Omental fat pad (tissue), 4 donors: ENCODE data around the gene MEGF6. TPM values are rescaled to one million over a fixed set of nuclear protein-coding genes. Genes with fewer than 3 reads are reported as not detected.
A peak's percentile ranks its signal among the peaks of the same experiment; 100 is the strongest.

Source experiments
- ATAC-seq: fragments of 150-250 bp; one replicate; pipeline ENCODE4 v1.9.1; 2016; ENCODE audit warnings: mild to moderate bottlenecking, moderate library complexity; ENCODE audit not compliant: low FRiP score
- DNase-seq: peaks from one replicate; pipeline ENCODE4 v3.0.0-alpha.2; 2019; ENCODE audit warnings: low spot score
- CTCF ChIP-seq, 3 donors: fragments of 450-650 bp; IDR thresholded peaks; one replicate each; pipeline ENCODE4 v1.5.1; 2016 to 2017; ENCODE audit warnings: antibody characterized with exemption in 3 of 3, mild to moderate bottlenecking in 3 of 3, moderate library complexity in 2 of 3
- total RNA-seq, 4 donors: library from RNA; depleted of rRNA; stranded (reverse); fragments of >200 nt; gene quantifications; one replicate each; pipeline ENCODE4 v1.1.0, GENCODE V29; 2016

Gene MEGF6
- total RNA-seq, 4 donors from 2014 or later: 13.2 to 60.1 (median 21.9) TPM

GRCh38 chr1:3474016-3474415 is 137.3 kb downstream of the MEGF6 start:
- TF ChIP-seq CTCF (IDR thresholded peaks at IDR 0.05): no peak
- DNase-seq (no peak), ATAC-seq (no peak)

- no peak for ATAC-seq
- no peak for DNase-seq
- TF ChIP-seq CTCF (IDR thresholded peaks at IDR 0.05): no peak
Measured at GRCh38 chr1:3473381-3473844, 137.9 kb downstream of the MEGF6 start.

- no peak for DNase-seq
- no peak for TF ChIP-seq CTCF (IDR thresholded peaks at IDR 0.05)
- no peak for ATAC-seq
Measured at GRCh38 chr1:3472906-3473305, 138.4 kb downstream of the MEGF6 start.

GRCh38 chr1:3472088-3472850 is 139.0 kb downstream of the MEGF6 start:
- ATAC-seq (no peak), DNase-seq (no peak)
- no peak for TF ChIP-seq CTCF (IDR thresholded peaks at IDR 0.05)

GRCh38 chr1:3471356-3472087 is 139.8 kb downstream of the MEGF6 start:
- ATAC-seq: peak; percentile 23
- no peak for DNase-seq
- no peak for TF ChIP-seq CTCF (IDR thresholded peaks at IDR 0.05)

- DNase-seq (no peak), ATAC-seq (no peak)
- TF ChIP-seq CTCF (IDR thresholded peaks at IDR 0.05): no peak
Measured at GRCh38 chr1:3470650-3471355, 140.5 kb downstream of the MEGF6 start.
